K562 (cell line): ENCODE results near the gene CSNK2A1. TPM values are rescaled to one million over a fixed set of nuclear protein-coding genes. Genes with fewer than 3 reads are reported as not detected.

ENCODE experiments used
- CXXC5 ChIP-seq: fragments of 250-450 bp; sonication (Bioruptor Pico); IDR thresholded peaks from 2 replicates; pipeline ENCODE4 v1.8.0; 2022; ENCODE audit warnings: inconsistent platforms, mild to moderate bottlenecking, moderate library complexity
- ESRRA ChIP-seq: fragments of 450-650 bp; IDR thresholded peaks from 2 replicates; pipeline ENCODE4 v1.6.1; 2014; ENCODE audit warnings: low read depth, mild to moderate bottlenecking, moderate library complexity, borderline replicate concordance
- MAFK ChIP-seq: IDR thresholded peaks from 2 replicates; pipeline ENCODE4 v1.6.1; 2011; ENCODE audit warnings: low read length, improper control_type of control experiment
- NFE2 ChIP-seq: IDR thresholded peaks from 2 replicates; pipeline ENCODE4 v1.6.1; 2014; ENCODE audit warnings: antibody characterized with exemption, low read depth
- POLR2G ChIP-seq: fragments of 200-400 bp; formaldehyde crosslinking; IDR thresholded peaks from 2 replicates; pipeline ENCODE4 v1.6.1; 2017; ENCODE audit warnings: low read depth, mild to moderate bottlenecking, antibody characterized with exemption, low read length, moderate library complexity
- POLR3G ChIP-seq: IDR thresholded peaks from 2 replicates; pipeline ENCODE4 v1.6.1; 2011; ENCODE audit not compliant: insufficient read length, insufficient replicate concordance; ENCODE audit errors: extremely low read depth
- RAD51 ChIP-seq: fragments of 450-650 bp; IDR thresholded peaks from 2 replicates; pipeline ENCODE4 v1.7.1; 2016; ENCODE audit warnings: low read depth, mild to moderate bottlenecking, borderline replicate concordance
- SMARCA5 ChIP-seq: fragments of 450-650 bp; IDR thresholded peaks from 2 replicates; pipeline ENCODE4 v1.6.1; 2016
- TOE1 ChIP-seq, 2 experiments: fragments of 450-650 bp in 1 of 2; sonication (generic) in 1 of 2; formaldehyde crosslinking in 1 of 2; IDR thresholded peaks; 2 replicates each; pipeline versions ENCODE4 v1.7.1 to v1.8.0; 2016 to 2022; ENCODE audit warnings: borderline replicate concordance in 2 of 2, mild to moderate bottlenecking in 2 of 2, antibody characterized with exemption in 1 of 2, inconsistent platforms in 1 of 2, low read depth in 1 of 2, missing genetic modification reagents in 1 of 2, moderate library complexity in 1 of 2
- ZKSCAN3 ChIP-seq: fragments of 250-450 bp; sonication (Bioruptor Pico); IDR thresholded peaks from 2 replicates; pipeline ENCODE4 v1.4.0; 2020
- ZNF184 ChIP-seq: sonication (generic); formaldehyde crosslinking; IDR thresholded peaks from 2 replicates; pipeline ENCODE4 v1.5.0; 2020; ENCODE audit warnings: missing genetic modification reagents
- ZNF551 ChIP-seq: fragments of 250-450 bp; sonication (Bioruptor Pico); IDR thresholded peaks from 2 replicates; pipeline ENCODE4 v1.5.0; 2021; ENCODE audit warnings: mild to moderate bottlenecking, moderate library complexity
- ZNF696 ChIP-seq: fragments of 250-450 bp; sonication (Bioruptor Pico); conservative IDR thresholded peaks from 2 replicates; pipeline ENCODE4 v1.4.0; 2020; ENCODE audit warnings: mild to moderate bottlenecking, moderate library complexity
- polyA plus RNA-seq, 8 experiments: library from polyadenylated mRNA; depleted of rRNA in 4 of 8; stranded (reverse) in 5 of 8; unstranded in 3 of 8; fragments of >200 nt; fragmentation: Nextera tagmentation in 2 of 8; fragmentation: Illumina TruSeq in 1 of 8; extraction: Ambion mirVana in 2 of 8; extraction: Trizol in 1 of 8; gene quantifications; 2 replicates each; pipeline versions ENCODE4 v1.2.1 to v1.2.3, GENCODE V29; 2011 to 2014; ENCODE audit warnings: inconsistent platforms in 1 of 8, missing spikeins in 1 of 8
- total RNA-seq, 7 experiments: library from RNA; depleted of rRNA in 6 of 7; stranded (reverse); fragments of >200 nt in 6 of 7; fragmentation: Illumina TruSeq in 2 of 7; extraction: Trizol in 2 of 7; gene quantifications; 2 replicates each; pipeline versions ENCODE4 v1.2.1 to v1.2.3, GENCODE V29; 2011 to 2021; ENCODE audit warnings: low replicate concordance in 1 of 7
- TF ChIP-seq, protein P1 (sequence below): fragments of 250-450 bp; sonication (Bioruptor Pico); IDR thresholded peaks from 2 replicates; pipeline ENCODE4 v1.8.0; 2021; ENCODE audit warnings: moderate library complexity, mild to moderate bottlenecking, inconsistent platforms
- TF ChIP-seq, protein P2 (sequence below): sonication (generic); formaldehyde crosslinking; IDR thresholded peaks from 2 replicates; pipeline ENCODE4 v1.8.0; 2022; ENCODE audit warnings: mild to moderate bottlenecking, low read depth, missing genetic modification reagents
- TF ChIP-seq, protein P3 (sequence below), 2 experiments: fragments of 450-650 bp in 1 of 2; sonication (generic) in 1 of 2; formaldehyde crosslinking in 1 of 2; IDR thresholded peaks in 1 of 2; conservative IDR thresholded peaks in 1 of 2; 2 replicates each; pipeline versions ENCODE4 v1.6.1 to v1.8.1; 2016 to 2023; ENCODE audit warnings: mild to moderate bottlenecking in 2 of 2, moderate library complexity in 2 of 2, inconsistent platforms in 1 of 2, missing genetic modification reagents in 1 of 2
- TF ChIP-seq, protein P4 (sequence below): sonication (generic); formaldehyde crosslinking; IDR thresholded peaks from 2 replicates; pipeline ENCODE4 v1.8.0; 2022; ENCODE audit warnings: mild to moderate bottlenecking, missing genetic modification reagents

The CSNK2A1 gene
- total and polyA plus RNA-seq, 9 of the 15 experiments (the other 6 are each of a cell fraction or from before 2014, with no cell fraction given), result 71.0 to 251 (median 103) TPM

DNA sequence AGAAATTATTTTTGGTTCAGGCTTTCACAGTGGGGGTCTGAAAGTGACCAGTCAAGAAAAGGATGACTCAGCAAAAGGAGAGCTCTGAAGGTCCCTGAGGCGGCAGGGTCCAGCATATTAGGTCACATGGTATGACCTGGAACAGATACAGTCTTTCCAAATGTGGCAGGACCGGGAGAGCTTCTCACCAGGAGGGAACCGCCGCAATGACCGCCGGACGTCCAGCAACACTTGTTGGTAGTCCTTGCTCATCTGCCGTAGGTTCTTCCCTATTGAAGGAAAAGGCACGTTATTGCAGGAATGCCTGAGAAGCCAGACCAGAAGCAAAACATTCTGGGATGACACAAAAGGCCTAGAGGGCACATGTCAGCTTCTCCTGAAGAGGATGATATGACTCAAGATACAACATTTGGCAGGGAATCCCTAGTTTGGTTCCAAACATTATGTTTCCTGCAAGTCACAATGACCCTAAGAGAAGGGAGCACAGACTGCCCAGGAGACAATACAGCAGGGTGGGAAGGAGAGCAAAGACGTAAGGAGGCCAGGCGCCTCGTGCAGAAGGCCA lies 98.6 kb downstream of the CSNK2A1 start (continued):
- TF ChIP-seq, protein P1, sequence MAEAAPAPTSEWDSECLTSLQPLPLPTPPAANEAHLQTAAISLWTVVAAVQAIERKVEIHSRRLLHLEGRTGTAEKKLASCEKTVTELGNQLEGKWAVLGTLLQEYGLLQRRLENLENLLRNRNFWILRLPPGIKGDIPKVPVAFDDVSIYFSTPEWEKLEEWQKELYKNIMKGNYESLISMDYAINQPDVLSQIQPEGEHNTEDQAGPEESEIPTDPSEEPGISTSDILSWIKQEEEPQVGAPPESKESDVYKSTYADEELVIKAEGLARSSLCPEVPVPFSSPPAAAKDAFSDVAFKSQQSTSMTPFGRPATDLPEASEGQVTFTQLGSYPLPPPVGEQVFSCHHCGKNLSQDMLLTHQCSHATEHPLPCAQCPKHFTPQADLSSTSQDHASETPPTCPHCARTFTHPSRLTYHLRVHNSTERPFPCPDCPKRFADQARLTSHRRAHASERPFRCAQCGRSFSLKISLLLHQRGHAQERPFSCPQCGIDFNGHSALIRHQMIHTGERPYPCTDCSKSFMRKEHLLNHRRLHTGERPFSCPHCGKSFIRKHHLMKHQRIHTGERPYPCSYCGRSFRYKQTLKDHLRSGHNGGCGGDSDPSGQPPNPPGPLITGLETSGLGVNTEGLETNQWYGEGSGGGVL, result no peak
- no peak for TF ChIP-seq ZNF184 (CRISPR knock-in tag)
- no peak for TF ChIP-seq POLR3G
- TF ChIP-seq POLR2G, result no peak
- TF ChIP-seq ZKSCAN3 (CRISPR knock-in tag), result no peak
- TF ChIP-seq, protein P2, sequence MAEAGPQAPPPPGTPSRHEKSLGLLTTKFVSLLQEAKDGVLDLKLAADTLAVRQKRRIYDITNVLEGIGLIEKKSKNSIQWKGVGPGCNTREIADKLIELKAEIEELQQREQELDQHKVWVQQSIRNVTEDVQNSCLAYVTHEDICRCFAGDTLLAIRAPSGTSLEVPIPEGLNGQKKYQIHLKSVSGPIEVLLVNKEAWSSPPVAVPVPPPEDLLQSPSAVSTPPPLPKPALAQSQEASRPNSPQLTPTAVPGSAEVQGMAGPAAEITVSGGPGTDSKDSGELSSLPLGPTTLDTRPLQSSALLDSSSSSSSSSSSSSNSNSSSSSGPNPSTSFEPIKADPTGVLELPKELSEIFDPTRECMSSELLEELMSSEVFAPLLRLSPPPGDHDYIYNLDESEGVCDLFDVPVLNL (CRISPR knock-in tag), result no peak
- TF ChIP-seq, protein P3, sequence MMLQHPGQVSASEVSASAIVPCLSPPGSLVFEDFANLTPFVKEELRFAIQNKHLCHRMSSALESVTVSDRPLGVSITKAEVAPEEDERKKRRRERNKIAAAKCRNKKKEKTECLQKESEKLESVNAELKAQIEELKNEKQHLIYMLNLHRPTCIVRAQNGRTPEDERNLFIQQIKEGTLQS (IDR thresholded peaks at IDR 0.05), result 0 out of 2 replicates have a peak, but pooled peaks have one; percentile 20
- TF ChIP-seq, protein P3 (CRISPR knock-in tag; conservative IDR thresholded peaks at IDR 0.05), result no peak
- TF ChIP-seq, protein P4, sequence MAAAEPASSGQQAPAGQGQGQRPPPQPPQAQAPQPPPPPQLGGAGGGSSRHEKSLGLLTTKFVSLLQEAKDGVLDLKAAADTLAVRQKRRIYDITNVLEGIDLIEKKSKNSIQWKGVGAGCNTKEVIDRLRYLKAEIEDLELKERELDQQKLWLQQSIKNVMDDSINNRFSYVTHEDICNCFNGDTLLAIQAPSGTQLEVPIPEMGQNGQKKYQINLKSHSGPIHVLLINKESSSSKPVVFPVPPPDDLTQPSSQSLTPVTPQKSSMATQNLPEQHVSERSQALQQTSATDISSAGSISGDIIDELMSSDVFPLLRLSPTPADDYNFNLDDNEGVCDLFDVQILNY (CRISPR knock-in tag), result no peak
- no peak for TF ChIP-seq ZNF551
- no peak for TF ChIP-seq SMARCA5
- no peak for TF ChIP-seq CXXC5
- no peak for TF ChIP-seq ESRRA
- TF ChIP-seq ZNF696, result no peak
- peak; percentile 58; the same call in 1 of the 2 replicates for TF ChIP-seq TOE1 (IDR thresholded peaks at IDR 0.05; ENCODE audit: borderline replicate concordance)
- TF ChIP-seq TOE1 (CRISPR knock-in tag; IDR thresholded peaks at IDR 0.05; ENCODE audit: borderline replicate concordance, low read depth), result no peak
- TF ChIP-seq NFE2, result peak; percentile 79
- peak; percentile 98 for TF ChIP-seq MAFK
- TF ChIP-seq RAD51, result peak; percentile 57; the same call in 1 of the 2 replicates
